GM12873 (cell line): ENCODE results near the gene FMO2.

ENCODE experiments used
- CTCF ChIP-seq: IDR thresholded peaks from 2 replicates; pipeline ENCODE4 v1.5.1; 2012; ENCODE audit warnings: low read depth, mild to moderate bottlenecking, moderate library complexity, low read length, control low read depth; ENCODE audit not compliant: insufficient read depth; ENCODE audit errors: missing control alignments

The FMO2 gene

GRCh38 chr1:171185091-171185490 is at the start of gene FMO2:
Gene FMO2, plus strand, starts transcription at chr1:171185300. Its CDS starts 414 bp downstream, at chr1:171185714.
- TF ChIP-seq CTCF: no peak

GRCh38 chr1:171137580-171137979 is 47.5 kb upstream of the FMO2 start:
- TF ChIP-seq CTCF: no peak

- no peak for TF ChIP-seq CTCF
These were observed 46.1 kb upstream of the FMO2 start for GRCh38 chr1:171138980-171139379.

- TF ChIP-seq CTCF: no peak
These were observed 45.2 kb upstream of the FMO2 start for GRCh38 chr1:171139890-171140289.

- TF ChIP-seq CTCF: no peak
These were observed 44.7 kb upstream of the FMO2 start for GRCh38 chr1:171140401-171140800.

- no peak for TF ChIP-seq CTCF
These were observed 44.0 kb upstream of the FMO2 start for GRCh38 chr1:171140956-171141687.

- TF ChIP-seq CTCF: no peak
These were observed 43.2 kb upstream of the FMO2 start for GRCh38 chr1:171141688-171142415.
